KOPT-K1 (cell line): ENCODE measurements around the gene TPK1.

Experiments used
- H3K27ac ChIP-seq: fragments of 200-600 bp; sonication (generic); 2 replicates; pipeline ENCODE4 v1.5.1; 2016; ENCODE audit warnings: antibody characterized with exemption, mild to moderate bottlenecking, low read depth, low read length; ENCODE audit not compliant: poor library complexity, severe bottlenecking
- H3K36me3 ChIP-seq: fragments of 200-600 bp; sonication (generic); 2 replicates; pipeline ENCODE4 v1.5.1; 2017; ENCODE audit warnings: antibody characterized with exemption, mild to moderate bottlenecking, low read length, moderate library complexity; ENCODE audit not compliant: insufficient read depth
- H3K9me3 ChIP-seq: fragments of 200-600 bp; sonication (generic); 2 replicates; pipeline ENCODE4 v1.5.1; 2017; ENCODE audit warnings: antibody characterized with exemption, low read length, mild to moderate bottlenecking; ENCODE audit not compliant: insufficient read depth, poor library complexity, severe bottlenecking

Gene TPK1

GRCh38 chr7:144674550-144674949, 161.3 kb downstream of the TPK1 start:
- H3K9me3 ChIP-seq: no peaks in the 10 kb centered on the region
- H3K36me3 ChIP-seq: no peaks in the 10 kb centered on the region
- no peak overlapping the region for H3K27ac ChIP-seq

DNA sequence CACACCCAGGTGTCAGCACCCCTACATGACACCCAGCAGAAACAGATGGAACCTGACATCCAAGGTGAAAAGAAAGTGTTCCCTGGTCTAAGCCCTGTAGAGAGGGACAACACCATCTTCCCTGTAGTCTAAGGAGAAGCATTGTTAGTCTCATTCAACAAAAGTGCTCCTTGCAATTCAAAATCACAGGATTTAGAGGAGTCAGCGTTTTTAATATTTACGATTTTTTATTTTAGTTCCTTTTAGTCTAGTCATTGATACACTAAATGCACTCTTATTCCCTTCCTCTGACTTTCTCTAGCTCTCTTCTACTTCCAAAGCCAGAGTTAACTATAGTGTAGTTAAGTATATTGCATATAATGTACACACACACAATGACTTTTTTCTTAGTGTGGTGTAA, 163.0 kb downstream of the TPK1 start:
- H3K27ac ChIP-seq: no peak overlapping the region
- H3K36me3 ChIP-seq: no peaks in the 10 kb centered on the region
- H3K9me3 ChIP-seq: no peaks in the 10 kb centered on the region

GRCh38 chr7:144671429-144671828, 164.4 kb downstream of the TPK1 start:
- Histone ChIP-seq H3K27ac (no peak overlapping the region), H3K36me3 (no peaks in the 10 kb centered on the region), H3K9me3 (no peaks in the 10 kb centered on the region)

GRCh38 chr7:144670218-144670617, 165.6 kb downstream of the TPK1 start:
- no peaks in the 10 kb centered on the region for H3K9me3 ChIP-seq
- no peak overlapping the region for H3K27ac ChIP-seq
- no peaks in the 10 kb centered on the region for H3K36me3 ChIP-seq

GRCh38 chr7:144668503-144668902, 167.3 kb downstream of the TPK1 start:
- Histone ChIP-seq H3K9me3 (no peaks in the 10 kb centered on the region), H3K36me3 (no peaks in the 10 kb centered on the region), H3K27ac (no peak overlapping the region)

- H3K9me3 ChIP-seq: no peaks in the 10 kb centered on the region
- no peaks in the 10 kb centered on the region for H3K36me3 ChIP-seq
- no peak overlapping the region for H3K27ac ChIP-seq
Observed at GRCh38 chr7:144665689-144666381, 170.0 kb downstream of the TPK1 start.

DNA sequence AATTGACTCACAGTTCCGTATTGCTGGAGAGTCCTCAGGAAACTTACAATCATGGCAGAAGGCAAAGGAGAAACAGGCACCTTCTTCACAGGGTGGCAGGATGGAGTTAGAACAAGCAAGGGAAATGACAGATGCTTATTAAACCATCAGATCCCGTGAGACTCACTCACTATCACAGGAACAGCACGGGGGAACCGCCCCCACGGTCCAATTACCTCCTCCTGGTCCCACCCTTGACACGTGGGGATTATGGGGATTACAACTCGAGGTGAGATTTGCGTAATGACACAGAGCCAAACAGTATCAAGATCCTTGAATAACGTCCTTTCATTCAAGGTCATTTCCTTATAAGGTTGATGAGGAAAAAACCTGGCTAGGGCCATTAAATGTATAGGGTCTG, 176.6 kb downstream of the TPK1 start:
- no peak overlapping the region for H3K27ac ChIP-seq
- H3K36me3 ChIP-seq: no peaks in the 10 kb centered on the region
- no peaks in the 10 kb centered on the region for H3K9me3 ChIP-seq

DNA sequence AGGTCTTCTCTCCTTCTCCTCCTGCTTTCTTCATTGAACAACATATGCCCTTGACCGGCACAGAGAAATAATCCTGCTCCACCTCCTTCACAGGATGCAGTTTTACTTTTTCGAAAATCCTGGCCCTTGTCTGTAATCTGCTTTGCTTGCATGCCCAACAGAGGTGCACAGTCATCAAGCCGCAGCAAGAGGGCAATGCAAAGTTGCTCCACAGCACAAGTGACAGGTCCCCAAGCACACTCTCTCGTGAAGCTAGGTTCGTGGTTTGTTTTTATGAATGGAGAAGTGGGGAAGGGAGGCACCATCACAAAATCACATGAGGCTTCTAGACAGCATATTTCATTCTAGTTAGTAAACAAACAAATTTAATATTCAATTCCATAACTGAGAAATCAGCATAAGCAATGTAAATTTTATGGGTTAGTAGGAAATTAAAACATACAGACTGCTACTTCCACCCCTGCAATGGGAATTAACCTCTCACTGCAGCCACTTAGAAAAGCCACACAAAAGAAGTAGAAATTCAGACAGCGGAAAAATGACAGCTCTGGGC, 178.8 kb downstream of the TPK1 start:
- Histone ChIP-seq H3K36me3 (no peaks in the 10 kb centered on the region), H3K27ac (no peak overlapping the region), H3K9me3 (no peaks in the 10 kb centered on the region)

DNA sequence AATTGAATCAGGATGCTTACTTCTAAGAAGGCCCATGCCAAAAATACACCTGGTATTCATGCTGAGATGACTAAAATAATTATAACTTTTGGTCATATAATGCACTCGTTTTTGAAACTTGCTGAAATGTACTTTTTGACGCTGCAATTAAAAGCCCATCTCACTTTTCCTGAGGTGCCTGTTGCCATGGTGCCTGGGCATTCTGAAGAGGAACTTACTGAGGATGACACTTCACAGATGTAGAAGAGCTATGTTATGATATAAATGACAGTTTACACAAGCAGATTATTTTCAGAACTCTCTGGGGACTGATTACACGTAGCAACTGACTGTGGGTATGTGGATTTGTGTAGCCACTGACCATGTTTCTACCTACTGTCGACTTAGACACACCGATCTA, 182.4 kb downstream of the TPK1 start:
- no peak overlapping the region for H3K27ac ChIP-seq
- no peaks in the 10 kb centered on the region for H3K36me3 ChIP-seq
- no peaks in the 10 kb centered on the region for H3K9me3 ChIP-seq

- H3K27ac ChIP-seq: no peak overlapping the region
- H3K36me3 ChIP-seq: no peaks in the 10 kb centered on the region
- H3K9me3 ChIP-seq: no peaks in the 10 kb centered on the region
Observed at GRCh38 chr7:144650439-144650838, 185.4 kb downstream of the TPK1 start.

GRCh38 chr7:144649120-144649519, 186.7 kb downstream of the TPK1 start:
- no peaks in the 10 kb centered on the region for H3K36me3 ChIP-seq
- no peak overlapping the region for H3K27ac ChIP-seq

GRCh38 chr7:144641389-144642044, 194.3 kb downstream of the TPK1 start:
- H3K9me3 ChIP-seq: no peaks in the 10 kb centered on the region
- H3K36me3 ChIP-seq: no peaks in the 10 kb centered on the region
- H3K27ac ChIP-seq: no peak overlapping the region

More at GRCh38 chr7:144649120-144649519, 186.7 kb downstream of the TPK1 start:
- H3K9me3 ChIP-seq: no peaks in the 10 kb centered on the region

- no peaks in the 10 kb centered on the region for H3K36me3 ChIP-seq
- no peaks in the 10 kb centered on the region for H3K9me3 ChIP-seq
- no peak overlapping the region for H3K27ac ChIP-seq
Observed at GRCh38 chr7:144632724-144633123, 203.1 kb downstream of the TPK1 start.

DNA sequence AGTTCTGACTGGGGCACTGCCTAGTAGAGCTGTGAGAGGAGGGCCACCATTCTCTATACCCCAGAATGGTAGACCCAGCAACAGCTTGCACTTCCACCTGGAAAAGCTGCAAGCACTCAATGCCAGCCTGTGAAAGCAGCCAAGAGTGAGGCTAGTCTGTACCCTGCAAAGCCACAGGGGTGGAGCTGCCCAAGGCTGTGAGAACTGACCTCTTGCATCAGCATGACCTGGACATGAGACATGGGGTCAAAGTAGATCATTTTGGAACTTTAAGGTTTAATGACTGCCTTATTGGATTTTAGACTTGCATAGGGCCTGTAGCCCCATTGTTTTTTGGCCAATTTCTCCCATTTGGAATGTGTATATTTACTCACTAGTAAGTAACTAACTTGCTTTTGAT, 206.3 kb downstream of the TPK1 start:
- no peaks in the 10 kb centered on the region for H3K36me3 ChIP-seq
- H3K27ac ChIP-seq: no peak overlapping the region
- H3K9me3 ChIP-seq: no peaks in the 10 kb centered on the region

GRCh38 chr7:144629011-144629410, 206.8 kb downstream of the TPK1 start:
- H3K27ac ChIP-seq: no peak overlapping the region
- no peaks in the 10 kb centered on the region for H3K36me3 ChIP-seq

DNA sequence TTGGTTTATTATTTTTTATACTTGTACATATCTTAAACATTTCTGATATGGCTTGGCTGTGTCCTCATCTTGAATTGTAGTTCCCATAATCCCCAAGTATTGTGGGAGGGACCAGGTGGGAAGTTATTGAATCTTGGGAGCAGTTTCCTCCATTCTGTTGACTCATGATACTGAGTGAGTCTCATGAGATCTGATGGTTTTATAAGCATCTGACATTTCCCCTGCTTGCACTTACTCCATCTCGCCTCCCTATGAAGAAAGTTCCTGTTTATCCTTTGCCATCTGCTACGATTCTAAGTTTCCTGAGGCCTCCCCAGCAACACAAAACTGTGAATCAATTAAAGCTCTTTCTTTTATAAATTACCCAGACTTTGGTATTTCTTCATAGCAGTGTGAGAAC, 207.7 kb downstream of the TPK1 start:
- Histone ChIP-seq H3K36me3 (no peaks in the 10 kb centered on the region), H3K9me3 (no peaks in the 10 kb centered on the region), H3K27ac (no peak overlapping the region)

More at GRCh38 chr7:144629011-144629410, 206.8 kb downstream of the TPK1 start:
- no peaks in the 10 kb centered on the region for H3K9me3 ChIP-seq
